A549 treated with Hydrocortisone at 1 μM for 4 hours (cell line): ENCODE measurements around the gene NOSTRIN. TPM values are rescaled to one million over a fixed set of nuclear protein-coding genes. Genes with fewer than 3 reads are reported as not detected.

Experiments used
- total RNA-seq: library from RNA; stranded (reverse); fragments of 200-300 nt; extraction: Qiagen RNA extraction; gene quantifications from 5 replicates; pipeline ENCODE4 v1.2.3, GENCODE V29; 2022

Gene NOSTRIN
- 1.3 to 2.7 TPM (median 2.1 TPM) in 5 replicates for total RNA-seq

DNA sequence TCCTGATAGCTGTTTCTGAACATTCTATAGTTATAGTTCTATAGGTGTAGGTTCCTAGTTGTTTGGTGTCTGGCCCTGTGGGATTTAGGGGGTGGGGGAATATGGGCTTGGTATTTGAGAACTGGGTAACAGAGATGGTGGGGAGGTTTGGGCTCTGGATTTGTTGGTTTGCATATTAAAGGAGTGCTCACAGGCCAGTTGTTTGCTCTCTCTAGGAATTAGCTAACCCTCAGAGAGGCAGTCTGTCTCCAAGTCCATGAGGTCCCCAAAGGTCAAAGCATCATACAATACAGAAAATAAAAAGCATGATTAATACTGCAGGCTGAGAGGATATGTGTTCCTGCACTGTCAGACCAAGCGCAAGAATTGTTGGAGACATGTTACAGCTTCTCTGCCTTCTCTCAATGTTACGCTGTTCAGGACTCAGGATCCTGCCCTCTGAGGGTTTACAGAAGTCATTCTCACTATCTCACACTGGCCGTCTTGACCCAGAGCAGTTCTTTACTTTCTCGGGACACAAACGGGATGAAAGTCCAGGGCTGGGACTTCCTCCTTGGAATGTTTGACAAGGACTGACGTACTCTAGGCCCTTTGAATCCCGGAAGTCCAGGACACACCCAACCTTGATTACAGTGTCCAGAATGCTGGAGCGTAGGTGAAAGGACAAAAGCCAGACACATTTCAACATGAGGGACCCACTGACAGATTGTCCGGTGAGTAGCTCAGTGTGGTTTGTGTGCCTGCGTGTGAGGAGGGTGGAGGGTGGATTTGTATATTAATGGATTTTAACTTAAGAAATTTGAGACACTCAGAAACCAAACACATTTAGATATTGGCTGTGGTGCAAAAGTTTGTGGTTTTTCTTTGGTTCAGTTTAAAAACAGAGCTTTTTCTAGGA, at the start of gene NOSTRIN:
NOSTRIN (plus strand) TSS at position 677 of the 898 bp plus-strand sequence; CDS start at position 687, 10 bp downstream.

GRCh38 chr2:168890006-168890782, 87.8 kb downstream of the NOSTRIN start, which contains the start of gene SPC25:
TSS of gene SPC25 (minus strand) at chr2:168890430. CDS start at chr2:168889519, 911 bp downstream.

GRCh38 chr2:168901003-168901402, 98.6 kb downstream of the NOSTRIN start, which contains the start of gene G6PC2:
TSS of gene G6PC2 (plus strand) at chr2:168901291. CDS start at chr2:168901332, 41 bp downstream.

Other genes starting within 250 kb of the NOSTRIN start
- gene SPC25, start 87.8 kb downstream of the NOSTRIN start, total RNA-seq, result 17.2 to 22.0 TPM (median 18.9 TPM) in 5 replicates
- not detected in 5 replicates for gene G6PC2, start 98.7 kb downstream of the NOSTRIN start, total RNA-seq
- gene ABCB11, start 228.7 kb downstream of the NOSTRIN start, total RNA-seq, result 0.02 to 0.13 TPM (median 0.03 TPM) in 5 replicates